ENCODE results near the gene PRM3.

DNA sequence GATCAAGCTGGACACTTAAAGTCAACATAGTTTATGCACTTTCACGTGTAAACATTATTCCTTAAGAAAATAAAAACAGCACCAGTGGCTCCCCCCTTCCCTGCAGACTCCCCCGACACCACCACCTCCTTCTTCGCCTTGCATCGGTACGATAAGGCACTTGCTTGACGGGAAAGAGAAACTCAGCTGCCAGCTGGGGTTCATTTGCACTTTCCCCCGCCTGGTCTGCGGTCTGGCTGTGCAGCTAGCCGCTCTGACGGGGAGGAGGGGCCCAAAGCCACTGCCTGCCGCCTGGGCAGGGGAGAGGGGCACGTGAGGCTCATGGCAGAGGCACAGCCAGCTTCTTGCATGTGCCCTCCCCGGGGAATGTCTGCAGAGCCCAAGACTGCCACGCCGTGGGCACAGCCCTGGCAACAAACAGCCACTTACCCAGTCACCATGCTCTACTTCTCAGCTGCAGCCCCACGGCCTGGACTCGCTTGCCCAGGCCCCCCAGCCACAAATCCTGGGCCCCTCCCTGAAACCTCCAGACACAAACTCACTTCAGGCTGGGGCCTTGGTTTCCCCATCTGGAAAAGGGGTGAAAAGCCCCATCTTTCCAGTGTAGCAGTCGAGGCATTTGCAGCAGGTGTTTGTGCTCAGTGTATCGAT is 24.2 kb upstream of the PRM3 start:
- TF ChIP-seq CTCF (IDR thresholded peaks at IDR 0.05) (no peak), USF2 (IDR thresholded peaks at IDR 0.05) (no peak), RARB (CRISPR knock-in tag; IDR thresholded peaks at IDR 0.05) (no peak), CBX2 (IDR thresholded peaks at IDR 0.05; ENCODE audit: borderline replicate concordance, low read depth) (no peak), MAZ (IDR thresholded peaks at IDR 0.05; ENCODE audit: borderline replicate concordance, low read depth, low read length) (no peak), EP300 (IDR thresholded peaks at IDR 0.05) (no peak)

Measured in A549 (cell line).